NCI-H146 treated with DMSO at 0.1 percent for 48 hours (cell line): ENCODE measurements around the gene TMEM243.
"Not testable (repeated sequence)": the region's sequence is repeated elsewhere in the genome, so short reads cannot be mapped to it uniquely, and the experiment has no call there.

ENCODE experiments used
- DNase-seq: peaks from one replicate; lab custom pipeline; 2025; ENCODE audit not compliant: unreplicated experiment; lab: John Stamatoyannopoulos, UW

The TMEM243 gene

DNA sequence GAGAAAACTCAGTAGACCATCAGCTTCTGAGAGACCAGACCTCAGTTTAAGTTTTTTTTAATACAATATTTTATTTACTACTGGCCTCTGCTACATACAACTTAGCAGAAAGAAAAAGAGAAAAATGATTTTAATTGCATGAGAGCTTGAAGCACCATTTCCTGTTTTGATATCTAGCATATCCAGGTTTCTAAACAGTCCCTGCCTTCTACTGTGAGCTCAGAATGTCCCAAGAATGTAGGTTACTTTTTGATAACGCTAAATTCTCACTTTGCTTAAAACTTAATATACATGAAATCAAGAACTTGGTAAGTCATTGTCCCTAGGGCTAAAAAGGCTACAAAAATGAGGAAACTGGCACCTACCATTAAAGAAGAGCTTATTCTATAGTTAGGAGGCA lies 7.0 kb downstream of the TMEM243 start:
- DNase-seq = no peak

DNA sequence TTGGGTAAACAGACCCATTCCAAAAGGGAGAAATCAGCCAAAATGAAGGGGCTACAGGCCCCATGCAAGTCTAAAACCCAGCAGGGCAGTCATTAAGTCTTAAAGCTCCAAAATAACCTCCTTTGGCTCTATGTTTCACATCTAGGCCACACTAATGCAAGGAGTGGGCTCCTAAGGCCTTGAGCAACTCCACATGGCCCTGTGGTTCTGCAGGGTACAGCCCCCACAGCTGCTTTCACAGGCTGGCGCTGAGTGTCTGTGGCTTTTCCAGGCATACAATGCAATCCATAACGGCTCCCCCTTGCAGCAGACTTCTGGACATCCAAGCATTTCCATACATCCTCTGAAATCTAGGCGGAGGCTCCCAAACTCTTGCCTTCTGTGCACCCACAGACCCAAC lies 9.0 kb downstream of the TMEM243 start:
- DNase-seq = no peak

DNA sequence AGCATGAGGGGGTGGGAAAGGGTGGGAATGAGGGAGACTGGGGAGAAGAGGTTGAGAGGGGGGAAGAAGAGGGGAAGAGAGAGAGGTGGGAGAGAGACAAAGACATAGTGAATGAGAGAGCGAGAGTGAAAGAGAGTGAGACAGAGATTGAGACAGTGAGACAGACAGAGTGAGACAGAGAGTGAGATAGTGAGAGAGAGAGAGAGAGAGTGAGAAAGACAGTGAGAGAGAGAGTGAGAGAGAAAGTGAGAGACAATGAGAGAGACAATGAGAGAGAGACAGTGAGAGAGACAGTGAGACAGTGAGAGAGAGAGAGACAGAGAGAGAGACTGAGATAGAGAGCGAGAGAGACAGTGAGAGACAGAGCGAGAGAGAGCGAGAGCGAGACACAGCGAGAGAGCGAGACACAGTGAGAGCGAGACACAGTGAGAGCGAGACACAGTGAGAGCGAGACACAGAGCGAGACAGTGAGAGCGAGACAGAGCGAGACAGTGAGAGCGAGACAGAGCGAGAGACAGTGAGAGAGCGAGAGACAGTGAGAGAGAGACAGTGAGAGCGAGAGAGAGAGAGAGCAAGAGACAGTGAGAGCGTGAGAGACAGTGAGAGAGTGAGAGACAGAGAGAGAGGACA lies 10.1 kb downstream of the TMEM243 start:
- DNase-seq = no peak

DNA sequence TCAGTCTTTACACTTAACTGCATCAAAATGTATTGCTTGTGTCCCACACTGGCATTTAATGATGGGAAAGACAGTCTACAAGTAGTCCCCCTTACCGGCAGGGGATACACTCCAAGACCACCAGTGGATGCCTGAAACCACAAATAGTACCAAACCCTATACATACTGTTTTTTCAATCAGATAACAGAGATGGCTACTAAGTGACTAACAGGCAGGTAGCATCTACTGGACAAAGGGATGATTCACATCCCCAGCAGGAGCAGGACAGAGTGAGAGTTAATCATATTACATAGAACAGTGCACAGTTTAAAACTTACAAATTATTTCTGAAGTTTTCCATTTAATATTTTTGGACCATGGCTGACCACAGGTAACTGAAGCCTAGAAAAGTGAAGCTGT lies 13.2 kb downstream of the TMEM243 start:
- no peak for DNase-seq

DNA sequence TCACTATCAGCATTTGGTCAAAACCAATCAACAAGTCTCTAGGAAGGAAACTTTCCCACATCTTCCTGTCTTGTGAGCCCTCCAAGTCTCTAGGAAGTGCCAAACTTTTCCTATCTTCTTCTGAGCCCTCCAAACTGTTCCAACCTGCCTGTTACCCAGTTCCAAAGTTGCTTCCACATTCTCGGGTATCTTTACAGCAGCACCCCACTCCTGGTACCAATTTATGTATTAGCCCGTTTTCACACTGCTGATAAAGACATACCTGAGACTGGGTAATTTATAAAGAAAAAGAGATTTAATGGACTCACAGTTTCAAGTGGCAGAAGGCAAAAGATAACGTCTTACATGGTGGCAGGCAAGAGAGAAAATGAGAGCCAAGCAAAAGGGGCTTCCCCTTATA lies 13.8 kb downstream of the TMEM243 start:
- not testable (repeated sequence) for DNase-seq

DNA sequence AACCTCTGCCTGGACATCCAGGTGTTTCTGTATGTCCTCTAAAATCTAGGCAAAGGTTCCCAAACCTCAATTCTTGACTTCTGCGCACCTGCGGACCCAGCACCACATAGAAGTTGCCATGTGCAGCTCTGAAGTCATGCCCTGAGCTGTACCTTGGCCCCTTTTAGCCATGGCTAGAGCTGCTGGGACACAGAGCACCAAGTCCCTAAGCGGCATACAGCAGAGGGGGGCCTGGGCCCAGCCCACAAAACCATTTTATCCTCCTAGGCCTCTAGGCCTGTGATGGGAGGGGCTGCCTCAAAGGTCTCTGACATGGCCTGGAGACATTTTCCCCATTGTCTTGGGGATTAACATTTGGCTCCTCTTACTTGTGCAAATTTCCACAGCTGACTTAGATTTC lies 14.6 kb downstream of the TMEM243 start:
- no peak for DNase-seq

DNA sequence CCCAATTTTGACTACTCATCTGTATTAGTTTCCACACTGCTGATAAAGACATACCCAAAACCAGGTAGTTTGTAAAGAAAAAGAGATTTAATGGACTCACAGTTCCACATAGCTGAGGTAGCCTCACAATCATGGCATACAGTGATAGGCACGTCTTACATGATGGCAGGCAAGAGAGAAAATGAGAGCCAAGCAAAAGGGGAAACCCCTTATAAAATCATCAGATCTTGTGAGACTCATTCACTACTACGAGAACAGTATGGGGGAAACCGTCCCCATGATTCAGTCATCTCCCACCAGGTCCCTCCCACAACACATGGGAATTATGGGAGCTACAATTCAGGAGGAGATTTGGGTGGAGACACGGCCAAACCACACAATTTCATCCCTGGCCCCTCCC lies 15.6 kb downstream of the TMEM243 start:
- DNase-seq = not testable (repeated sequence)

DNA sequence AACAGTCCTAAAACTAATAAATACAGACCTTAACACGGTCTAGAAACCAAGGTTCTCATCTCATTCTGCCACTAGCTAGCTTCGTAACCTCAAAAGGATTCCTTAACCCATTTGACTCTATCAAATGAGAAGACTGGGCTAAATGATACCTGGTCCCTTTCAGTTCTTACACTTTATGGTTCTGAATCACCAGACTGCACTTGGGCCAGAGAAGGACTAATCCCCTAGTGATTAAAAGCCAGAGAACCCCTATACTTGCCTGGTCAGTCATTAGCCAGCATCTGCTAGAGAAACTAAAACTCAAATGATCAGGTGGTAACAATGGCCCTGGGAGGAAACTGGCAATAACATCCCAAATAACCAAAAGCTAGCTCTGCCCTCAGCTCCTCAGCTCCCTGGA lies 16.8 kb downstream of the TMEM243 start:
- DNase-seq = no peak

DNA sequence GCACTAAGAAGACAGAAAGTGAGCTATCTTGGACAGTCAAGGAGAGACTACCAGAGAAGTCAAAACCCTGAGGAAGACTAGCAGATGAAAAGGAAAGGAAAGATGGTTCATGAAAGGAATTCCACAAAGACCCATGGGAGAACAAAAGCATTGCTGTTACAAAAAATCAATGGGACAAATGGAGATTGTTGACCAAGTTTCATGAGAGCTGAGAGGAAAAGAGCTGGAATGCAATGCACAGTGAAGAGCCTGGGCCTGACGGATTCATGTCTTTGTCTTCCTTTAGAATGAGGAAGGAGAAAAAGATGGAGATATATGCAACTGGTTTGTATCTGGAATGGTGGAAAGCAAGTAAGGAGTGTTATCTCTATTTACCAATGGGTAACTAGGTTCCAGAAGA lies 17.3 kb downstream of the TMEM243 start:
- no peak for DNase-seq

DNA sequence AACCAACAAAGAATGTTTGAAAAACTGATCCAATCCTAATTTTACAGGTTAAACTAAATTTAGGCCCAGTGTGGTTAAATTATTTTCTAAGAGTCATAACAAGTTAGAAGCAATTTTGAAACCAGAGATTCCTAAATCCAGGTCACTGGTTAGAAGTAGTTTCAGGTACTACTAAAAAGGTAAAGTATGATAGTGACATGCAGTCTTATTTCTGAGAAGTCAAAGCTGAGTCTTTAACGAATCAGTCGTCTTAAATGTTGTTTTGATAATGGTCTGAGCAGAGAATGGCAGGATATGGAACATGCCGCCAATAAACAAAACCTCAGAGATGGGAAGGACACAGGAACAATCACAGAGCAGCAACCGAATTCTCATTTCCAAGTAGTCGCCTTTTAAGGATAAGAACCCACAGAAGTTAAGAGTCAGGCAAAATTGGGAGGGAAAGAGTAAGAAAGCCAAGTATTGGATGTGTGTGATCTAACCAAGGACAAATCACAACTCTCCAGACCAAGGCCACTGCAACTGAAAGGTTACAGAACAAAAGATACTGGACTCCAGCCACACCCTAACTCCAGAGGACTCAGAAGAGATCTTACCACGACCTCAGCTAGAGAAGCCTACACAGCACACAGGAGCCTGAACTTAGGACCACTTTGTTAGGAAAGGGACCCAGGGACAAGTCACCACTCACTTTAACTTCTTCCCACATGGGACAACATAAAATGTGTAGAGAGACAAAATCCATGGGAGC lies 19.7 kb downstream of the TMEM243 start:
- no peak for DNase-seq

DNA sequence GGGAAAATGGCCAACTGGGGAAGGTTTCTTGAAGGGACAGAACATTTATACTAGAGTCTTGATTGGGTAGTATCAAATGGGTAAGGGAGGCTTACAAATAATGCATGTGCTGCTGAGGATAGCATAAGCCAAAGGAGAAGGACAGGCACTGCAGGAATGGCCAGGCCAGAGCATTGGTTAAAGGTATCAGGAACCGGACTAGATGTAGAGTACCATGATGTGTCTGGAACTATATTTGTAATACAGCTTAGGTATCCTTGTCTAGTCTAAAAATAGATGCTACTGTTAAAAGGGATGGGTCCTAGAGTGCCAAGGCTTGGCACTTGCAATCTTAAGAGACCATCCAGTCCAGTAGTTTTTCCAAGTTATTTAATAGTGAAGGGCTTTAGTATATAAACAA lies 20.3 kb downstream of the TMEM243 start:
- DNase-seq = no peak

DNA sequence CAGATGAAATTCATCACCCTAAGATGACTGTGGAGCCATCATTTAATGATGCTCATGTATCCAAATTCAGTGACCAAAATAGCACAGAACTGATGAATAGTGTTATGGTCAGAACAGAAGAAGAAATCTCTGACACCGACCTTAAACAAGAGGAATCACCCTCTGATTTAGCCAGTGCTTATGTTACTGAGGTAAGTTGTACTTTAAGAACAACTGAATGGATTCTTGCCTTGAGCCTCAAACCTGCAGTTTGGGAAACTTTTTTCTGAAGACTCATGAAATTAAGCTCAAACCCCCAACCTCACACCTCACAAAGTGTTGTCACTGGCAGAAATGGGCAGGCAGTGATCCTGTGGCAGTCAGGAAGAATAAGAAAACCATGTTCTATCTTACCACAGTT lies 25.6 kb downstream of the TMEM243 start:
- no peak for DNase-seq

DNA sequence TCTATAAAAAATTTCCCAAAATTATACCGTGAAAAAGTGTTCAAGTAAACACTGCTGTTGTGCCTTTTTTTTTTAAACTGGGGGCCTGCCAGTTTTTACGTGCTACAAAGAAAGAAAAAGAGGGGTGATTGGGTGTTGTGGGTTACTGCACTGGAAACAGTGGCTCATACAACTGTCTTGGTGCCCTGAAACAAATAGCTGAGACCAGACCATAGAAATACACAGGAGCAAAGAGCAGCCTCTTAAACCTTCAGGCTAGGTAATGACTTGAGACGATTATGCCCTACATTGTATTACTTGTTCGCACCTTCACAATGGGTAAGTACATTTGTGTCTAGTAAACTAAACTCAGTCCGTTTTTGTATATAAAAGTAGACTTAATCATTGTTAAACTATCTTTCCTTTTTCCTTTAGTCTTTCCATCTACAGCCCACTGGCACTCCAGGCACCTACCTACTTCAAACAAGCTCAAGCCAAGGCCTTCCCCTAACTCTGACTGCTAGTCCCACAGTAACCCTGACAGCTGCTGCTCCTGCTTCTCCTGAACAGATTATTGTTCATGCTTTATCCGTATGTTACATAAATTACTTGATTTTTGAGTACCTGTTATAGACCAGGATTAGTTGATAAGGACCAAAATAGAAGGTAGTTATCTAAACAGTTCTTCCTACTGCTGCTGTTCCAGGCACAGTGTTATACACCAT lies 26.6 kb downstream of the TMEM243 start:
- no peak for DNase-seq

DNA sequence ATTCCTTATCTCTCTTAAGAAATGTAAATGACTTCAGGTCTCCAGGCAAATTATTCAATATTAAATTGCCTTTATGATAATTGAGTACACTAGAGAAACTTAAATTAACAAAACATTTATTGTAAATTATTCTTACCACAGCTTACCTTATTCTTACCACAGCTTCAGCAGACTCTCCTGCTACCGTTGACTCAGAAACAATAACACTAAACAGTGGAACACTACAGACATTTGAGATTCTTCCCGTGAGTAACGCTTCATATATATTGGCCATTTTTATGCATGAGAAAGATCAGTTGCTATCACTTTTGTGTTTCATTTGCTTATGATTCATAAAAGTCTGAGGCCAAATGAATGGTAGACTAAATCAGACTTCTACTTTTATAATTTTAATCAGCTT lies 28.7 kb downstream of the TMEM243 start:
- DNase-seq = no peak

DNA sequence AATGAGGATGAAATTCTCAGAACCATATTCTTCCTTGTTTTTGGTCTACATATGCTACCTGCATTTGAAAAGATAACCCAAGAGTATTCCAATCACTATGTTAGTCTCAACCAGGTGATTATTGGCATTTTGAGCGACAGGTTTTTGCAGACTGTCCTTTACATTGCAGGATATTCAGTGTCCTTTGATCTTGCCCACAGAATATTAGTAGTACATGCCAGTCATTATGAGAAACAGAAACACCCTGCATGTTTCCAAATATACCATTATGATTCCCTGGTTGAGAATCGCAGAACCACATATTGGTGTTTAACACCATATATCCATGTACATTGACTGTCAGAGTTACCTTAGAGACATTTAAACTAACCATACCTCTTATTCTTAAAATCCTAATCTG lies 30.6 kb downstream of the TMEM243 start:
- no peak for DNase-seq

DNA sequence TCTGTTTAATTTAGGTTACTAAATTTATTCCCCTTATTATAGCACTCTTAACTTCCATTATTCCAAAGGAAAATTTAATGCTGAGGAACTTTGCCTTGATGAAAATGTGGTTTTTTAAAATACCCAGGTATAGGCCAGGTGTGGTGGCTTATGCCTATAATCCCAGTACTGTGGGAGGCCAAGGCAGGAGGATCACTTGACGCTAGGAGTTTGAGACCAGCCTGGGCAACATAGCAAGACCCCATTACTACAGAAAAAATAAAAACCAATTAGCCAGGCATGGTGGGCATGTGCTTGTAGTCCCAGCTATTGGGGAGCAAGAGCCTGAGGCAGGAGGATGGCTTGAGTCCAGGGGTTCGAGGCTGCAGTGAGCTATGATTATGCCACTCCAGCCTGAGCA lies 32.4 kb downstream of the TMEM243 start:
- DNase-seq = no peak

DNA sequence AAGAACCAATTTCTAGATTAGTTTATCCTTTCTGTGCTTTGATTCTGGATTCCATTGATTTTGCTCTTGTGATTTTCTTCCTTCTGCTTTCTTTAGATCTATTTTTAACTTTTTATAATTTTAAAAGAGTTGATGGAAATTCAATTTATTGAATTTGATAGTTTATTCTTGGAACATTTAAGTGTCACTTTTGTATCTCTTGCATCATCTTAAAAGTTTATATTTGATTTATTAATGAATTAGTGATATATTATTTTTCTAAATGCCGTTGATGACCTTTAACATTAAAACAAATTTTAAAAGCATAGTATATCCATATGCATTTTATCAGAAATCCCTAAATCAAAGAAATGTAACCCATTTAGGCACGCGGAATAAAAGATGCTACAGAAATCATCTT lies 40.4 kb downstream of the TMEM243 start:
- DNase-seq = no peak

DNA sequence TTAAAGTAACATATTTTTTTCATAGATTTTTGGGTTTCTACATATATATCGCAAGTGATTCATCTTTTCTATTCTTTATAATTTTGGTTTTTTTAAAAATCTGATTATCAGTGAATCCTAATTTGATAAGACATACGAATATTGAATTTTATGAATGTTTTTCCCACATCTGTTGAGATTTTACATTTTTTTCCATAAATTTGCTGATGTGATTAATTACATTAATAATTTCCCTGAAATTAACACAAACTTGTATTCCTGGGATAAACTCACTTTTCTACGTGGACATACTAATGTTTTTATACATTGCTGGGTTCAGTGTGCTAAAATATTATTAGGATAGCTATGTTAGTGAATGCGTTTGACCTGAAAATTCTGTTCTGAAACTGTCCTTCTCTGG lies 41.2 kb downstream of the TMEM243 start:
- DNase-seq = no peak

DNA sequence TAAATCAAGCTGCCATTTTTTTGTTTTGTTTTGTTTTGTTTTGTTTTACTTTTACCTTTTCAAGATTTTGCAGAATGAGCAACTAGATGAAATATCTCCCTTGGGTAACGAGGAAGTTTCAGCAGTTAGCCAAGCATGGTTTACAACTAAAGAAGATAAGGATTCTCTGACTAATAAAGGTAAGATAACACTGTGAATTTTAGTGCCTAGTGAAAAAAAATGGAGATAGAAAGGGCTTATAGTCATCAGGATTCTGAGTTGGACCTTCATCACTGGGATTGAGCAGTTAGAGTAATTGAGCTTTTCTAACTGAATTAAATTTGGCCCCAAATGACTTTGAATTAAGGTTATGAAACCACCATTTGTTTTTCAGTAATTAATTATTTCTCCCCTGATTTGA lies 46.1 kb downstream of the TMEM243 start:
- no peak for DNase-seq

DNA sequence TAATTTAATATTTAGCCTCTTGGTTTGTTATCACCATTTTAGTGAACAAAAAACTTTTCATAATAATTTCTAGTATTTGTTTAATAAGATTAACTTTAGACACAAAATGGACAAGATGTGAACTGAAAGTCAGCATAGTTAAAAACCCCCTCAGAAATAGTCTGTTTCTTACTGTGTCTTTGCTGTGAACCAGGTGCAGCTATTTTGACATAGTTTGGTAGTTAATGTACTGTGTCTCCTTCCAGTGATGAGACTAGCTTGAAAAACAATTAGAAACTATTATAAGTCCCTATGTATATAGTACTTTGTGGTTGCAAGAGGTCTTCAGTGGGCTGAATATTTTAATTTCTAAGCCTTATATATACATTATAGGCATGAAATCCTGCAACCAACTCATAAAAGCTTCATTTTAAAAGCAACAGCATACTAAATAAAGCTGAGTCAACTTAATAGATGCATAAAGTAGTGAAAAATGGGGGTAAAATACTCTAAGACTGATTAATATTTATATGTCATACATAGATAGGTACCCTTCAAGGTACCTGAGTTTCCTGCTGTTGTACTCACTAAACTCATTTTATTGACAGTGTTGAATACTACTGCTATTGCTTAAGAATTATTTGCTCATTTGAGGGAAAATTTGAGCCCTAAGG lies 48.1 kb downstream of the TMEM243 start:
- DNase-seq = no peak

DNA sequence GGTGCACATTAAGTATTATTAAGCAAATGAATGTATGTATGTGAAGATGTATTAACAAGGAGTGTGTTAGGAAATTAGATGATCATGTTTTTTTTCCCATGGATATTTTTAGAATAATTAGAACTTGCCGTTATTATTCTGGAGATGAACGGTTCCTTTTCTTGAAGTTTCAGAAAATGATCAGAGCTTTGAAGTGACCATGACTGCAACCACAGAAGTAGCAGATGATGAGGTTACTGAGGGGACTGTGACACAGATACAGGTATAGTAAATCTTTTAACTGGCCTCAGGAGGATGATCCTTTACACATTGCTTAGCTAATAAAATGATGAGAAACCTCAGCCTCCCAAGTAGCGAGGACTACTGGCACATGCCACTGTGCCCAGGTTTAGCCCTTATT lies 48.7 kb downstream of the TMEM243 start:
- no peak for DNase-seq

DNA sequence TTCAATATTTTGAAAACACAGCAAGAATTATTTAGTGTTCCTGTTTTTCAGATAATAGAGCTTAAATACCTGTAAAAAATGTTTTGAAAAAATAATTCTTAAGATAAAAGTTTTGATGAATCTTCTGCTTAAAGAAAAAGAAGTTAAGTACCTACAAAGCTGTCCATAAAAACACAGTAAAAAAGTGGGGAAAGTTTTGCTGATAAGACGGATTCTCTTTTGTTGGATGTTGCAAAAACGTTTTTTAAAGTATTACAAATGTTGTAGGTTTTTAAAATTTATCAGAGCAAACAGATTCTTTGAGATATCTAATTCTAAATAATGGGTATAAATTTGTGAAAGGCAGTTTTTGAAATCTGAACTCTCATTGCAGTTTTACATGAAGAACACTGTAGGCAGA lies 55.1 kb downstream of the TMEM243 start:
- DNase-seq = no peak
